Smooth muscle cell (in vitro differentiated cells): Measurements from ENCODE around the gene AP5Z1. TPM values are rescaled to one million over a fixed set of nuclear protein-coding genes. Genes with fewer than 3 reads are reported as not detected.

Source experiments
- DNase-seq: peaks from one replicate; lab custom pipeline; 2025; ENCODE audit not compliant: unreplicated experiment; lab: John Stamatoyannopoulos, UW
- H2AFZ ChIP-seq: fragments of 200-600 bp; sonication (generic); 2 replicates; pipeline ENCODE4 v1.6.0; 2016; ENCODE audit warnings: antibody characterized with exemption, low read depth, mild to moderate bottlenecking
- H3F3A ChIP-seq: fragments of 200-600 bp; sonication (generic); 2 replicates; pipeline ENCODE4 v1.6.0; 2017; ENCODE audit warnings: antibody characterized with exemption, low read depth
- H3K27ac ChIP-seq: fragments of 200-600 bp; sonication (generic); 2 replicates; pipeline ENCODE4 v1.5.1; 2016; ENCODE audit warnings: low read depth, mild to moderate bottlenecking
- H3K27me3 ChIP-seq: fragments of 200-600 bp; sonication (generic); 2 replicates; pipeline ENCODE4 v1.6.1; 2016; ENCODE audit warnings: low read depth, mild to moderate bottlenecking
- H3K36me3 ChIP-seq: fragments of 200-600 bp; sonication (generic); 2 replicates; pipeline ENCODE4 v1.5.1; 2016; ENCODE audit warnings: low read depth
- H3K4me1 ChIP-seq: fragments of 200-600 bp; sonication (generic); 2 replicates; pipeline ENCODE4 v1.5.1; 2016; ENCODE audit warnings: low read depth
- H3K4me2 ChIP-seq: fragments of 200-600 bp; sonication (generic); 2 replicates; pipeline ENCODE4 v1.6.0; 2016; ENCODE audit warnings: mild to moderate bottlenecking
- H3K4me3 ChIP-seq: fragments of 200-600 bp; sonication (generic); 2 replicates; pipeline ENCODE4 v1.5.1; 2016; ENCODE audit warnings: mild to moderate bottlenecking
- H3K79me2 ChIP-seq: fragments of 200-600 bp; sonication (generic); 2 replicates; pipeline ENCODE4 v1.6.0; 2016; ENCODE audit warnings: low read depth, mild to moderate bottlenecking
- H3K9ac ChIP-seq: fragments of 200-600 bp; sonication (generic); 2 replicates; pipeline ENCODE4 v1.6.0; 2016; ENCODE audit warnings: low read depth
- H3K9me3 ChIP-seq: fragments of 200-600 bp; sonication (generic); replicated peaks from 2 replicates; pipeline ENCODE4 v1.5.1; 2016; ENCODE audit warnings: low read depth
- H4K20me1 ChIP-seq: fragments of 200-600 bp; sonication (generic); 2 replicates; pipeline ENCODE4 v1.6.0; 2016; ENCODE audit warnings: low read depth
- WGBS: methylation state at CpG from one replicate; pipeline ENCODE4 v1.1.7; 2016; ENCODE audit warnings: low lambda C conversion rate; 5-methylcytosine and 5-hydroxymethylcytosine counted together
- polyA plus RNA-seq: library from polyadenylated mRNA; unstranded; fragments of >200 nt; fragmentation: Nextera tagmentation; extraction: Ambion mirVana; gene quantifications from 2 replicates; pipeline ENCODE4 v1.2.1, GENCODE V29; 2016
- total RNA-seq: library from RNA; depleted of rRNA; stranded (reverse); fragments of >200 nt; gene quantifications from 2 replicates; pipeline ENCODE4 v1.2.3, GENCODE V29; 2014
- TF ChIP-seq, protein P1 (sequence below): fragments of 200-600 bp; sonication (generic); IDR thresholded peaks from 2 replicates; pipeline ENCODE4 v1.5.1; 2017; ENCODE audit warnings: borderline replicate concordance, mild to moderate bottlenecking, antibody characterized with exemption; ENCODE audit not compliant: insufficient read depth, poor library complexity, severe bottlenecking

The AP5Z1 gene
- total and polyA plus RNA-seq, 2 experiments from 2014 or later: 16.6 to 37.6 TPM

DNA sequence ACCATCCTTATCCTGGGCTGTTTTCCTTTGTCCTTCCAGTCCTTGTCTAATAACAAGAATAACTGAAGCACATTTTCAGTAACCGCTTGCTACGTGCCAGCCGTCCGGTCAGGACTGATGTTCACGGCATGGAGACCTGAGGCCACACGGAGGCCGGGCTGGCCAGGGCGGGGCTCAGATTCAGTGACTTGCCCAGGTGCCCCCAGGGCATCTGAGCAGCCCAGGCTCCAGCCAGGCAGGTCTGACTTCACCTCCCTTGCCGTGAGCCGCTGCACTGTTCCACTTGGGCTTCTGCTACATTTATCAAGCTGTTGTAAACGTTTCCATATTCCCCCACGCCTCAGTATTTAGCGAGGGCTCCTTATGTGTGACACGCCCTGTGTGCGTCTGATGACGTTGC, 43.6 kb upstream of the AP5Z1 start:
- H3K27me3 ChIP-seq: no peaks in the 10 kb centered on the region
- peaks cover 71% of the 10 kb centered on the region for H4K20me1 ChIP-seq
- H3K36me3 ChIP-seq: no peaks in the 10 kb centered on the region
- no peak overlapping the region for H2AFZ ChIP-seq
- no peak overlapping the region for H3K27ac ChIP-seq
- no peak overlapping the region for H3K9ac ChIP-seq
- TF ChIP-seq, protein P1, sequence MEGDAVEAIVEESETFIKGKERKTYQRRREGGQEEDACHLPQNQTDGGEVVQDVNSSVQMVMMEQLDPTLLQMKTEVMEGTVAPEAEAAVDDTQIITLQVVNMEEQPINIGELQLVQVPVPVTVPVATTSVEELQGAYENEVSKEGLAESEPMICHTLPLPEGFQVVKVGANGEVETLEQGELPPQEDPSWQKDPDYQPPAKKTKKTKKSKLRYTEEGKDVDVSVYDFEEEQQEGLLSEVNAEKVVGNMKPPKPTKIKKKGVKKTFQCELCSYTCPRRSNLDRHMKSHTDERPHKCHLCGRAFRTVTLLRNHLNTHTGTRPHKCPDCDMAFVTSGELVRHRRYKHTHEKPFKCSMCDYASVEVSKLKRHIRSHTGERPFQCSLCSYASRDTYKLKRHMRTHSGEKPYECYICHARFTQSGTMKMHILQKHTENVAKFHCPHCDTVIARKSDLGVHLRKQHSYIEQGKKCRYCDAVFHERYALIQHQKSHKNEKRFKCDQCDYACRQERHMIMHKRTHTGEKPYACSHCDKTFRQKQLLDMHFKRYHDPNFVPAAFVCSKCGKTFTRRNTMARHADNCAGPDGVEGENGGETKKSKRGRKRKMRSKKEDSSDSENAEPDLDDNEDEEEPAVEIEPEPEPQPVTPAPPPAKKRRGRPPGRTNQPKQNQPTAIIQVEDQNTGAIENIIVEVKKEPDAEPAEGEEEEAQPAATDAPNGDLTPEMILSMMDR: no peak
- H3K79me2 ChIP-seq: peaks cover 86% of the 10 kb centered on the region
- no peak overlapping the region for H3K4me3 ChIP-seq
- no peak for DNase-seq
- H3K9me3 ChIP-seq: no peaks in the 10 kb centered on the region
- H3K4me1 ChIP-seq: no peaks in the 10 kb centered on the region
- no peaks in the 10 kb centered on the region for H3F3A ChIP-seq
- no peak overlapping the region for H3K4me2 ChIP-seq
- 87% methylated on average over 16 of the region's 16 CpGs for WGBS

DNA sequence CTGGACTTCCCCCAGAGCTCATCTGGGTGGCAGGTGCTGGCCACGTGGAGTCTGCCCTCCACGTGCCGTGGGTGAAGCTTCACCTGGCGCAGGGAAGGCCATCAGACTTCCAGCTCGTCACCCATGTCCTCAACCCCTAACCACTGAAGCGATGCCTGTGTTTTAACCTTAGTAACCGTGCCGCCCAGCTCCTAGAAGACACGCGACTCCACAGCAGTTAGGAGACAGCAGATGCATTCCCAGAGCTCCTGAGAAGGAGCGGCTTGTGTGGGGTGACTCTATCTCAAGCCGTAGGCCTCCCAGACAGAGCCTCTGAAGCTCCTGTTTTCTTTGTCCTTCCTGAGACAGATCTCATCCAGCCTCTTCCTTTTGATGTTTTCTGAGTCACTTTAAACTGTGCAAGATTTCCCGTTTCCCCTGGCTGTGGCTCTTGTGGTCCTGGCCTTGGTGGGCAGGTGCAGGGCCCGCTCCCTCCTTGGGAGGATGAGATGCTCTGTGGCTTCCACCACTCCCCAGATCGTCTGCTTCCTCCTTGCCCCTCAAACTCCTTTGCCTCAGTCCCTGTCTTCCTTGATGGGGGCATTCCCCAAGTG, 41.4 kb upstream of the AP5Z1 start:
- no peak overlapping the region for H3K4me2 ChIP-seq
- H3F3A ChIP-seq: peaks cover 8% of the 10 kb centered on the region
- no peak overlapping the region for H2AFZ ChIP-seq
- 74% methylated on average over 15 of the region's 15 CpGs for WGBS
- H3K27me3 ChIP-seq: no peaks in the 10 kb centered on the region
- H4K20me1 ChIP-seq: peaks cover 52% of the 10 kb centered on the region
- no peak for DNase-seq
- peaks cover 9% of the 10 kb centered on the region for H3K4me1 ChIP-seq
- H3K9ac ChIP-seq: no peak overlapping the region
- no peak overlapping the region for H3K27ac ChIP-seq
- no peak overlapping the region for H3K4me3 ChIP-seq
- no peaks in the 10 kb centered on the region for H3K9me3 ChIP-seq
- peaks cover 76% of the 10 kb centered on the region for H3K79me2 ChIP-seq
- no peaks in the 10 kb centered on the region for H3K36me3 ChIP-seq
- TF ChIP-seq, protein P1: no peak

DNA sequence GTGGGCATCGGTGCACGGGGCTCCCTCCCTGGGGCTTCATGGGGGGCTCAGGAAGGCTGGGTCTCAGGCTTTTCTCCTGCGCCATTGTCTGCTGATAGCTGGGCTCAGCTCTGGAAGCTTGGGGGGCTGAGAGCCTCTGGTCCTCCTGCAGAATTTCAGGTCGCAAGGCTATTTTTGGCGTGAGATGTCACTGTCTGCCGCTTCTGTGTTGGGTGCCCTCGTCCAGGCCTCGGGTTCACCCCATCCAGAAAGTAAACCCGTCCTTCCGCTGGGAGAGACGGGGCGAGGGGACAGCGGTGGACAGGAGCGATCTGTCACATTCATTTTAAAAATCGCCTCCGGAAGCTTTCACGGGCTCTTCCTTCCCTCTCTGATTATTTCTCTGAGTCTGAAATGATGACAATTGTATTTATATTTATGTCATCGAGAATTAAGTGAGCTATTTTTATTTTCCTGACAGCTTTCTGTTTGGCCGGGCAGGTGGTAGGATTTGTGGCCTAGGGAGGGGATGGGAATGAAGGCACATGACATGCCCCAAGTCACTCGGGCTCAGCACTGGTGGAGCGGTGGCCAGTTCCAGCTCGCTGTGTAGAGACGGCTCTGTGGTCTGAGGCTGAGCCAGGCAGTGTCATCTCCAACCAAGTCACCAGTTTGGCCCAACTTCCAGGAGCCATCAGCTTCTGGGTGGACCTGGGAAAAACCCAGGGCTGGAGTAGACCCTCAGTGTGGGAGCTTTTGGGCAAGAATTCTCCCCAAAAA, 40.7 kb upstream of the AP5Z1 start:
- H3K4me2 ChIP-seq: no peak overlapping the region
- H3F3A ChIP-seq: peaks cover 12% of the 10 kb centered on the region
- peaks cover 69% of the 10 kb centered on the region for H3K79me2 ChIP-seq
- H3K9me3 ChIP-seq: no peaks in the 10 kb centered on the region
- no peak overlapping the region for H2AFZ ChIP-seq
- no peaks in the 10 kb centered on the region for H3K36me3 ChIP-seq
- peaks cover 47% of the 10 kb centered on the region for H4K20me1 ChIP-seq
- TF ChIP-seq, protein P1: no peak
- 94% methylated on average over 23 of the region's 23 CpGs for WGBS
- DNase-seq: no peak
- no peak overlapping the region for H3K4me3 ChIP-seq
- H3K9ac ChIP-seq: no peak overlapping the region
- peaks cover 15% of the 10 kb centered on the region for H3K4me1 ChIP-seq
- no peaks in the 10 kb centered on the region for H3K27me3 ChIP-seq
- no peak overlapping the region for H3K27ac ChIP-seq
